GM12874 (cell line): ENCODE results near the gene EXOSC7.

Source experiments
- CTCF ChIP-seq: IDR thresholded peaks from 2 replicates; pipeline ENCODE4 v1.5.1; 2011; ENCODE audit warnings: low read depth, mild to moderate bottlenecking, control low read depth, low read length, moderate library complexity; ENCODE audit not compliant: insufficient read depth

Gene EXOSC7

GRCh38 chr3:44988073-44988472 lies 12.0 kb downstream of the EXOSC7 start:
- TF ChIP-seq CTCF: peak; percentile 44; the same call in 1 of the 2 replicates

GRCh38 chr3:44989141-44989540 lies 13.1 kb downstream of the EXOSC7 start:
- no peak for TF ChIP-seq CTCF

- no peak for TF ChIP-seq CTCF
Measured at GRCh38 chr3:44989636-44990373, 13.8 kb downstream of the EXOSC7 start.

GRCh38 chr3:44991326-44991725 lies 15.3 kb downstream of the EXOSC7 start:
- TF ChIP-seq CTCF: no peak

- TF ChIP-seq CTCF: peak; percentile 61; the same call in 1 of the 2 replicates
Measured at GRCh38 chr3:44992555-44993470, 16.8 kb downstream of the EXOSC7 start.

- TF ChIP-seq CTCF: no peak
Measured at GRCh38 chr3:44993471-44994205, 17.6 kb downstream of the EXOSC7 start.
